Placental epithelial cell (primary cell): ENCODE measurements around the gene KIAA0825. TPM values are rescaled to one million over a fixed set of nuclear protein-coding genes. Genes with fewer than 3 reads are reported as not detected.

ENCODE experiments used
- total RNA-seq: library from RNA; depleted of rRNA; stranded (reverse); fragments of >200 nt; gene quantifications from 2 replicates; pipeline ENCODE4 v1.2.3, GENCODE V29; 2012

KIAA0825 gene, protein sequence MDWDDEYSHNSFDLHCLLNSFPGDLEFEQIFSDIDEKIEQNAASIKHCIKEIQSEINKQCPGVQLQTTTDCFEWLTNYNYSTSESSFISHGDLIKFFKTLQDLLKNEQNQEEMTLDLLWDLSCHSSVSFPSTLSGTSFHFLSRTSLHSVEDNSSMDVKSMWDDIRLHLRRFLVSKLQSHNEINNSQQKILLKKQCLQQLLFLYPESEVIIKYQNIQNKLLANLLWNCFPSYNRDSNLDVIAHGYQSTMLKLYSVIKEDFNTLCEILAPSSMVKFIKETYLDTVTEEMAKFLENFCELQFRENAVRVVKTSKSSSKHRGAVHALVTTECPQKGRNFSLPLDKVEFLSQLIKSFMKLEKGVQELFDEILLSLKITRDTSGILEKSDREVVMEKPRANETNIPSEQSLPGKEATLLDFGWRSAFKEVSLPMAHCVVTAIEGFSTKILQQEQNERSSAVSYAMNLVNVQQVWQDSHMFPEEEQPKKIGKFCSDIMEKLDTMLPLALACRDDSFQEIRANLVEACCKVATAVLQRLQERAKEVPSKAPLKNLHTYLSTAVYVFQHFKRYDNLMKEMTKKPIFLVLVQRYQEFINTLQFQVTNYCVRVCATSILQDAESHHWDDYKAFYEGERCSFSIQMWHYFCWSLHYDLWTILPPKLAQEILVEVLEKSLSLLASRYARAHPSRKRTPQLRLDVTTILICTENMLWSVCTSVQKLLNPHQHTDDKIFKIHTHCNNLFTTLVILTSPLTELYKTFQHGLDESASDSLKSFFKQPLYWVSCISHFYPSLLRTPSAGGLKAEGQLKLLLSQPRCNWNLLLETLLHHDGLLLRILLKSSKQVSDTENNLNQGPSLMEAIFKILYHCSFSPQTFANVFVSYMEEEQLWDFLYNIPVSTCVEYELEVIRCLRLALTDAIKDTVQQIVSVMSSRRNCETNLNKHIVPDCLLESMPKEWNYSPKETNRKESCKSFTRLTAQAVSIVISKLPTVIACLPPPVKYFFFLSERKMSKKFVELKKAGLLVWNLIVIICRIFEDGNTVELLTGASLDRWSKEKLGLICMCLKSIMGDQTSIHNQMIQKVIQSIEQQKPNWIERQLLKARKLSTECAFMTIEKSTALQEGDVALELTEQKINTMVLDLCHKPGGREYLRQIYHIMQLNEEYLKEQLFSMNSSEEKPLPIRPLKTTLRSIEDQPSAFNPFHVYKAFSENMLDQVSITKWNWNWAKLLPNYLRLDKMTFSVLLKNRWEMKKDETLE (N-terminal part only)
- 5.9 and 9.4 TPM in 2 replicates for total RNA-seq

GRCh38 chr5:94618493-94619328 is at the start of gene KIAA0825, which contains the start of gene SLF1:
TSS of gene KIAA0825 (minus strand) at chr5:94618604. CDS start at chr5:94537126, 81,478 bp downstream.
TSS of gene SLF1 (plus strand) at chr5:94618669. CDS start at chr5:94628811, 10,142 bp downstream.

Other genes starting within 250 kb of the KIAA0825 start
- gene SLF1, start 65 bp upstream of the KIAA0825 start, total RNA-seq: 2.6 and 5.1 TPM in 2 replicates